Measurements from ENCODE around the gene GJC1.

- TF ChIP-seq CTCF (IDR thresholded peaks at IDR 0.05) (no peak), POLR2A (IDR thresholded peaks at IDR 0.05) (no peak)
These were observed 32.3 kb downstream of the GJC1 start for GRCh38 chr17:44797802-44798201.
